Transverse colon (tissue), 4 donors: ENCODE results near the gene POU5F2.

ENCODE experiments used
- EP300 ChIP-seq: sonication (generic); formaldehyde crosslinking; IDR thresholded peaks from one replicate; pipeline ENCODE4 v1.6.1; 2017; ENCODE audit warnings: antibody characterized with exemption, low read depth
- POLR2A ChIP-seq: fragments of 450-650 bp; IDR thresholded peaks from one replicate; pipeline ENCODE4 v1.6.1; 2016; ENCODE audit warnings: antibody characterized with exemption, mild to moderate bottlenecking, moderate library complexity
- POLR2AphosphoS5 ChIP-seq, 3 donors: sonication (generic); formaldehyde crosslinking; IDR thresholded peaks; one replicate each; pipeline ENCODE4 v1.6.1; 2016; ENCODE audit warnings: antibody characterized with exemption in 3 of 3
- TF ChIP-seq, protein P1 (sequence below), 5 experiments: fragments of 200-600 bp in 3 of 5; fragments of 450-650 bp in 2 of 5; sonication (generic) in 3 of 5; IDR thresholded peaks; 1 replicate in 2 of 5; 2 replicates in 3 of 5; pipeline ENCODE4 v1.5.1; 2016 to 2017; ENCODE audit warnings: antibody characterized with exemption in 5 of 5, inconsistent platforms in 3 of 5, mild to moderate bottlenecking in 2 of 5, moderate library complexity in 1 of 5

DNA sequence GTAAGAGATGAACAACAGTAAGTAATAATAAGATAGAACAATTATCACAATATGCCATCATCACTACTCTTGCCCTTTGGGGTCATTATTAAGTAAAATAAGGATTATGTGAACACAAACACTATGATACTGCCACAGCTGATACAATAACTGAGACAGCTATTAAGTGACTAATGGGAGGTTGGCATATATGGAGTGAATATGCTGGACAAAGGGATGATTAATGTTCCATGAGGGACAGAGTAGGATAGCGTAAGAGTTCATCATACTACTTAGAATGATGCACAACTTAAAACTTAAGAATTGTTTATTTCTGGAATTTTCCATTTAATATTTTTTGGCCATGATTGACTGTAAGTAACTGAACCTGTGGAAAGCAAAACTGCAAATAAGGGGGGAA lies 16.6 kb downstream of the POU5F2 start:
- TF ChIP-seq POLR2AphosphoS5 (IDR thresholded peaks at IDR 0.05) = no peak
- TF ChIP-seq, protein P1, sequence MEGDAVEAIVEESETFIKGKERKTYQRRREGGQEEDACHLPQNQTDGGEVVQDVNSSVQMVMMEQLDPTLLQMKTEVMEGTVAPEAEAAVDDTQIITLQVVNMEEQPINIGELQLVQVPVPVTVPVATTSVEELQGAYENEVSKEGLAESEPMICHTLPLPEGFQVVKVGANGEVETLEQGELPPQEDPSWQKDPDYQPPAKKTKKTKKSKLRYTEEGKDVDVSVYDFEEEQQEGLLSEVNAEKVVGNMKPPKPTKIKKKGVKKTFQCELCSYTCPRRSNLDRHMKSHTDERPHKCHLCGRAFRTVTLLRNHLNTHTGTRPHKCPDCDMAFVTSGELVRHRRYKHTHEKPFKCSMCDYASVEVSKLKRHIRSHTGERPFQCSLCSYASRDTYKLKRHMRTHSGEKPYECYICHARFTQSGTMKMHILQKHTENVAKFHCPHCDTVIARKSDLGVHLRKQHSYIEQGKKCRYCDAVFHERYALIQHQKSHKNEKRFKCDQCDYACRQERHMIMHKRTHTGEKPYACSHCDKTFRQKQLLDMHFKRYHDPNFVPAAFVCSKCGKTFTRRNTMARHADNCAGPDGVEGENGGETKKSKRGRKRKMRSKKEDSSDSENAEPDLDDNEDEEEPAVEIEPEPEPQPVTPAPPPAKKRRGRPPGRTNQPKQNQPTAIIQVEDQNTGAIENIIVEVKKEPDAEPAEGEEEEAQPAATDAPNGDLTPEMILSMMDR (IDR thresholded peaks at IDR 0.05) = no peak
- no peak for TF ChIP-seq POLR2A
- TF ChIP-seq EP300 = no peak
